Measurements from ENCODE around the gene HEPACAM2. TPM values are rescaled to one million over a fixed set of nuclear protein-coding genes. Genes with fewer than 3 reads are reported as not detected.

HEPACAM2 gene
- polyA plus RNA-seq, 2 of the 4 experiments (the other 2 are of a cell fraction) = 0.05 TPM; not detected in 1

- TF ChIP-seq CBX2 (IDR thresholded peaks at IDR 0.05; ENCODE audit: borderline replicate concordance, low read depth) (no peak), SREBF2 (IDR thresholded peaks at IDR 0.05) (no peak), HEYL (CRISPR knock-in tag; IDR thresholded peaks at IDR 0.05) (no peak), RNF2 (IDR thresholded peaks at IDR 0.05; ENCODE audit: borderline replicate concordance, low read depth) (no peak)
Observed at GRCh38 chr7:93140582-93141191, 85.6 kb downstream of the HEPACAM2 start (continued).

- ChIA-PET CTCF (no interaction called here), POLR2A (no interaction called here)
- Histone ChIP-seq H3K27ac (no peak overlapping the region), H3K9me3 (0 out of 3 replicates have a peak, but pooled peaks cover 7% of the 10 kb centered on the region), H3K4me1 (no peaks in the 10 kb centered on the region), H3K4me3 (no peak overlapping the region), H3K4me2 (no peak overlapping the region)
- FAIRE-seq (no peak), DNase-seq (ENCODE audit: low read depth in 1 of 2, low spot score in 1 of 2) (no peak), ATAC-seq (no peak)
- WGBS (ENCODE audit: missing lambda C conversion rate) = 71% methylated on average over 4 of the region's 4 CpGs
- TF ChIP-seq NR3C1 (IDR thresholded peaks at IDR 0.05) = no peak
- no peak for TF ChIP-seq EP300 (IDR thresholded peaks at IDR 0.05)
- no peak for TF ChIP-seq FOSL2 (IDR thresholded peaks at IDR 0.05)
- no peak for TF ChIP-seq FOSL2 (CRISPR knock-in tag; IDR thresholded peaks at IDR 0.05)
- no peak for TF ChIP-seq USF2 (IDR thresholded peaks at IDR 0.05)
- no peak for TF ChIP-seq ESRRA (IDR thresholded peaks at IDR 0.05; ENCODE audit: borderline replicate concordance, low read length)
Observed at GRCh38 chr7:93138576-93138975, 87.7 kb downstream of the HEPACAM2 start.

Other genes with a start within 250 kb of the HEPACAM2 start
- 4.1 and 5.6 TPM in 2 replicates for gene SAMD9, start 108.5 kb downstream of the HEPACAM2 start, polyA plus RNA-seq (2011; rRNA removed)
- gene SAMD9, start 108.5 kb downstream of the HEPACAM2 start, polyA plus RNA-seq (2017; fragmentation: RNase III; extraction: RNeasy Plus Mini Kit Qiagen cat#74134 plus additional on column Dnase treatment) = 3.9 to 5.0 TPM (median 4.7 TPM) in 3 replicates
- gene SAMD9L, start 78.1 kb downstream of the HEPACAM2 start, polyA plus RNA-seq (2011; rRNA removed) = 1.4 and 1.5 TPM in 2 replicates
- gene SAMD9L, start 78.1 kb downstream of the HEPACAM2 start, polyA plus RNA-seq (2017; fragmentation: RNase III; extraction: RNeasy Plus Mini Kit Qiagen cat#74134 plus additional on column Dnase treatment) = 0.44 to 0.70 TPM (median 0.56 TPM) in 3 replicates
- gene VPS50, start 5.9 kb upstream of the HEPACAM2 start, polyA plus RNA-seq (2011; rRNA removed) = 18.3 and 19.0 TPM in 2 replicates
- gene VPS50, start 5.9 kb upstream of the HEPACAM2 start, polyA plus RNA-seq (2017; fragmentation: RNase III; extraction: RNeasy Plus Mini Kit Qiagen cat#74134 plus additional on column Dnase treatment) = 7.9 to 8.9 TPM (median 8.2 TPM) in 3 replicates